GM21529 (cell line): ENCODE results near the gene TSPOAP1.

ENCODE experiments used
- ATAC-seq: cut with Tn5 transposase; IDR thresholded peaks from one replicate; pipeline ENCODE4 v1.9.1; 2021; ENCODE audit not compliant: unreplicated experiment

TSPOAP1 gene

DNA sequence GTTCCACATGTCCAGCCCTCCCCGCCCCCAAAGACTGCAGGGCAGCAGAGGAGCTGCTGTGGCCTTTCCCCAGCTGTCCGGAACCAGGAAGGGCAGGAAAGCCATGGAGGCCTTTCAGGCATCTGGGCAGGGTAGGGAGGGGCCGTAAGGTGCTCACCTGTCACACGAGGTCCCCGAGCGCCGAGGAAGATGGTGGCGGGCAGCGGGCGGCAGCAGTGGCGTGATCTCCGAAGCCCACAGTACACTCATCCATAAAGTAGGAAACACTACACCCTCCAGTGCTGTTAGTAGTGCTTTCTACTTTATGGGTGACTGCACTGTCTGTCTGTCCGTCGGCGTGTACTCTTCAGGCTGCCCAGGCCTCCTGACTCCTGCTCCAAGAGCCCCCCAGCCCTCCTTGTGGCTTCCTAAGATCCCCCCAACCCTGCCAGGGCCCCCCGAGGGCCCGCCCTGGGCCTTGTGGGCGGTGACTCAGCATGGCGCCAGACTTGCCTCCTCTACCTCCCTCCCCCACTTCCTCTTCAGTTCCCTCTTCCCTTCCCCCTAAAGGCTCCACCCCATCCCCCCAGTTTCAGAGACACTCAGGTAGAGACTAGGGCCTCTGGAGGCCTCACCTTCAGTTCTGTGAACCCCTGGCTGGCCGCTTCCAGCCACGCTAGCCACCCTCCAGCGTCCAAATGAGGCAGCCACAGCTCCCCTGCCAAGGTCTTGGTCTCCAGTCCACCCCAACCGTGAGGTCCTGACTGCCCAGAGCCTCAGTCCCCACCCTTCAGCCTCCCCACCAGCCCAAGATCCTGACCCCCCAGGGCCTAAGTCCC lies 2.6 kb upstream of the TSPOAP1 start:
- ATAC-seq = no peak

DNA sequence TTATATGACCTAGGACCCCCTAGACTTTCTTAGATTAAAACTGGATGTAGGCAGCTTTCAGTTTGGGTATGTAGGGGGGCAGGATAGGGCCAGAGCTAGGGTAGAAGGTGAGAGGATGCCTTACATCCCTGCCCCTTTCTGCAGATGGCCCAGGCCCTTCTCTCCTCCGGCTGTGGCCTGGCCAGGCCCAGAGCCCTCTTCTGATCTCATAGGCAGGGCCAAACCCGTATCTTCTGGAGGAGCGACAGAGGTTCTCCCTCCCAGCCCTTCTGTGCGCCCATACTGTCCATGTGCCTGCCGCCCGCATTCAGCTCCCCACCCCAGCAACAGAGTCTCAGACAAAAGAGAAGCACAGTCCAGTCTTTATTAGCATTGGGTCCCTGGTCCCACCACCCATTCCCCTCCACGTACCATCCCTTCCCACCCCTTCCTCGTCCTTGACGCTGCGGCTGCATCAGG lies 2.0 kb upstream of the TSPOAP1 start:
- ATAC-seq = no peak

DNA sequence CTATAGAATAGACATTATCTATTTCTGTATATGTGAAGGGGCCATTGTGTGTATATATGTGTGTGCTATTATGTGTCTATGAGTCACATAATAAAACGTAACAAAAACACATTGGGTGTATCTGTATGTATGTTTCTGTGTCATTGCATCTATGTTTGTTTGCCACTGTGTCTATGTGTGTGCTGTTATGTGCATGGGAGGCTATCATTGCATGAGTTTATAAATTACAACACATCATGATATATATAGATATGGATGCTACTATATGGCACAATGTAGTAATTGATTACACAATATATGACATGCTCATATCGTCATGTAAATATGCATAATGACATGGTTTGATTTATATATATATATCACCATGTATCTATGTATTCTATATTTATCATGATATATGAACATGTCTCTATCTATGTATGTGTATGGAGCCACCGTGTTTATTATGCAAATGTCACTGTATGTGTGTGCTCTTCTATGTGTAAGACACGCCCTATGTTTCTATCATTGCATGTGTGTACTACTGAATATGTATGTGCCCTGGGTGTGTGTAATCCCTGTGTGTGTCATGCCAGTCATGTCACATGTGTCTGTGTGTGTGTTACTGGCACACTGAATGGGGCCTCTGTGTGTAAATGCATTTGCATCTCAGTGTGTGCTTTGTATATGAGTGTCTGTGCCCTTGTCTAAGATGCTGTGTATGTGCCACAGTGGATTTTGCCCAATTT lies 1.4 kb upstream of the TSPOAP1 start:
- ATAC-seq = peak; percentile 7

DNA sequence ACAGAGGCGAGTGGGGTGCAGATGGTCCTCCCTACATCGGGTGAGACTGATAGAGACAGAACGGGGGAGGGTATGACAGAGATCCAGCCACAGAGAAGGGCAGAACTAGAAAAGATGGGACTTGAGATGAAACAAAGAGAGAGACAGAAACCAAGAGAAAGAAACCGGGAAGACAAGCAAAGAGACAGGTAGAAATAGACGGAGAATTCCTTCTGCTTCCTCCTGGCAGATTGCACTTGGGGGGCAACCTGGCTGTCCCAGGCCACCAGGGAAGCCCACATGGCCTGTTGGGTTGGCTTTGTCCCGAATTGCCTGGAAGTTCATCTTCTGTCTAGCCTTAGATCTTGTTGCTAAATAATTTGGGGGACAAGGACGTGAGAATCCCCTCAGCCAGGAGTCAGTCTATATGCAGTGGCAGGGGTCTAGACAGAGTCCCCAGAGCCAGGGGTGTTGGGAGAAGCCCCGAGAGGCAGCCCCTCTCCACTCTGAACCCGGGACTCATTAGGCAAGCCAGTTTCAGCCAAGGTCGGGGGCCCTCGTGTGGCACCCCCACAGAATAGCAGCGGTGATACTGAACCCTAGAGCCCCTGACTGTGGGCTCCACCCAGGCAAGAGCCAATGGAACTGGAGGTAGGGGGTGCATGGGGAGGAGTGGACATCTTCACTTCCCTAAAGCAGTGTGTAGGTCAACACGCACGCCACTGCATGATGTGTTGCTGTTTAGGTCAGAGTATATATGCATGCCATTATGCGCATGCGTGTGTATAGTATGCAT lies 627 bp upstream of the TSPOAP1 start:
- peak; percentile 41 for ATAC-seq

DNA sequence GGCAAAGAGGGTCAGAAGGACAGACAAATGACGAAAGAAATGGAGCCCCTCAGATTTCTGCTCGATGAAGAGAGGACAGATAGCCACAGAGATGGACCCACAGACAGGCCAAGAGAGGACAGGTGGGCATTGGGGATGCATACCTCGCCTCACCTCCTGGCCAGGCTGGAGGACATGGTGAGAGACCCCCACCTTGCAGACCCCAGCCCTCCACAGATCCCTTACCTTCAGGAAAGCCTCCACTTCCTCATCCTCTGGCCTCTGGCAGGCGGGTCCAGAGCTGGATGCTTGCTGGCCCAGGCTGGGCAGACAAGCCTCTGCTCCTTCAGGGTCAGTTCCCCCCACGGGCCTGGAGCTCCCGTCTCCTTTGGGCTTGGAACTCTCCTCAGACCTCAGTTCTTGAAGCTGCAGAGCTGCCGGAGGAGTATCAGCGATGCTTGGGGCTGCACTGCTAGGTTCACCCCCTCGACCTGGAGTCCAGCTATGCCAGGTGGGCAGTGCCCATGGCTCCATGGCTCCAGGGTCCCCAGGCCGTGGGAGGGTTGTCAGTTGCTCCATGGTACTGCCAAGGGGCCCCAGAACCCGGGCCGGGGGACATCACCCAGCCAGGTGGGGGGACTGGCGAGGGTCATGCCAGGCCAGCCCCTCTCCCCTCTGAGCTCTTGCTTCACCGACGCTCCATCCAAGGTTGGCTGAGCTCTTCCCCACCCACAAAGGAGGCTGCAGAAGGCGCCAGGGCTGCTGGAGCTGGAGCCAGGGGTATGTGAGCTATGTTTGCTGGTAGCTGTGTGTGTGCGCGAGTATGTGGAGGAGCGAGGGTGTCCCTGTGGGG lies 1.0 kb downstream of the TSPOAP1 start:
- ATAC-seq = no peak

DNA sequence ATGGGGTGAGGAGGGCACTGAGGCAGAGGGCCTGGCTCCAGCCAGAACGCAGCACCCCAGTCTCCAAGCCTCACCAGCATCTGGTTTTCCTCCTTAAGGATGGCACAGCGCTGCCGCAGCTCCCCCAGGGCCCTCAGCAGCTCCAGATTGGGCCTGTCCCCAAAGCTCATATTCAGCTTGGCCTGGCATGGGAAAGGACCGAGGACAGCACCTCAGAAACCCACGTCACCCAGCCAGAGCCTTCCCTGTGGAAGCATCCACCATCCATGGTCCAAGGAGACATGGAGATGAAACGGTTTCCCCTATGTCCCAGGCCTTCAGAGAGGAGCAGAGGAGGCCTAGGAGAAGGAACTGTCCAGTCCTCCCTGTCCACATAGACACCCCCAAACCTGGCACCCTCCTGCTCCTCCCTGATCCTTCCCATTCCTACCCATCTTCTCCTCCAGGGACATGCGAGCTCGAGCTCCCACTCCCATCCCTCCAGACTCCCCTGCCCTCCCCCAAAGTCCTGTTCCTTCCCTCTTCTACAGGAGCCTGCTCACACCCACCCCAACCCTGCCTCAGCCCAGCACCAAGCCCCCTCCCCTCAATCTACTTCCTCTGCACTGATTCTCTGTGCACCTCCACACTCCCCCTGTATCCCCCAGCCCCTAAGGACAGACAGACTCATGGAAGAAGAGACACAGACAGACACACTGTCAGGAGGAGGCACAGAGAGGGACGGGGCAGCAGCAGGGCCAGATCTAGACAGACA lies 1.8 kb downstream of the TSPOAP1 start:
- ATAC-seq = no peak

DNA sequence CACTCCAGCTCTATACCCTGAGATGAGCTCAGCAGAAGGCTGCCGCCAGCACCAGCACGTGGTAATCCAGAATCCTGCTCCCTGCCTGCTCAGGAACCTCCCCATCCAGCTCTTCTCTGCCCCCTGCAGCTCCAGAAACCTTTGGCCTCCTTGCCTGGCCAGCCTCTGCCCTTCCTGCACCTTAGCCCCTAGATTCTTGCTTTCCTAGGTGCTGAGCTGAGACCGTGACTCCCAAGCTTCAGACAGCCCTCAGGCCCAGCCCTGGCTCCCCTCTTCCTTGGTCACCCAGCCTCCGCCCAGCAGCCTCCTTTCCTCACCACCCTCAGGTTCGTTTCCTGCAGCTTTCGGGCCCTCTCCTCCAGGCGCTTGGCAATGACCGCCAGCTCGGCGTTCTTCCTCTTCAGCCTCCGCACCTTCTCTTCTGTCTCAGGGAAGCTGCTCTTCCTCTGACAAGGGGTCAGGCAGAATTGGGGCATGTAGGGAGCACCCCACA lies 2.6 kb downstream of the TSPOAP1 start:
- ATAC-seq = no peak

DNA sequence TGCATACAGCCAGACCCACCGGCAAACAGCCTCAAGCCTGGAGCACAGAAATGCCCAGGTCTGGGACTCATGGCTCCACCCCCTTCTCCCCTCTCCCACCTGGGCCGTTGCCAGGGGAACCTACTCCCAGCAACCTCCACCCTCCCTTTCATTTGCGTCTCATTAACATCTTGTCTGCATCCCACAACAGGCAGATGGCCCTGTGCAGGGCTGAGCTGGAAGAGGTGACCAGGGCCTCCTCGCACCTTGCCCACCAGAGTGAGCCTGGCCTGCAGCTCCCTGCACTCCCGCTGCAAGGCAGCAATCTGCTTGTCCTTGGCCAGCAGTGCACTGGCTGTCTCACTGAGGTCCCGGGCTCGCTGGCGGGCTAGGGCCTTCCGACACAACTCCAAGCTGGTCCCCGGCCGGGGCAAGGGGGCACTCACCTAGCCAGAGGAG lies 3.3 kb downstream of the TSPOAP1 start:
- no peak for ATAC-seq

DNA sequence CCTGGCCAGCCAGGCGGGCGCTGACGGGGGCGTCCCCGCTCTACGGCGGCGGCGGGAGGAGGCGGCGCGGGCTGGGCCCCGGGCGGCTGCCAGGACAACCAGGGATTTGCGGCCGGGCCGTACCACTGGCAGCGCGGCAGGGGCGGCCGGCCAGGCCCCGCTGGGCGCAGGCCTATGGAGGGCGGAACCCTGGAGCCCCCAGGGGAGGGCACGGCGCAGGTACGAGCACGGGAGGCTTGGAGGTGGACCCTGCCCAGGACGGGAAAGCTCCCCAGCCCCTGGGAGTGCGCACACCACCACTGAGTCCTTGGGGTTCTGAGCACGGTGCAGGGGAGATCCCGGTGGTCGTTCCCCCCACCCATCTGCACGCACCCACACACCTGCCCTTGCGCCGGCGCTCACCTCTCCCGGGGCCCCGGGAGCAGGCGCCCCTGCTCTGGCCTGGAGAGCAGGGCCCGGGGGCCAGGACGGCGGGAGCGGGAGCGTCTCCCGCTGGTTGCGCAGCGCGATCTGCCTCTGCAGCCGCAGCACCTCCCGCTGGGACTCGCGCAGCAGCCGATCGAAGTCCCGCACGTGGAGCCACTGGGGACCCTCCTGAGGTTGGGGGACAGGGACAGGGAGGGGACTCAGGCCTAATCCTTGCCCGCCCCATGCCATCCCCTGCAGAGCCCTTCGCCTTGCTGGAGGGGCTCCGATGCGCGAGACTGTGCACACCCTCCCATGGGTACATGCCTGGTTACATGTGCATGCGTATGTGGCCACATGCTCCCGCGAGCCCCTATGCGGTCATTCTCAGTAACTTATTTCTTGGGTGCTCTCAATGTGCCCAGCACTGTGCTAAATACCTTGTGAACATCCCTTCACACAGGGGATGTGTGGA lies 3.9 kb downstream of the TSPOAP1 start:
- ATAC-seq = no peak

DNA sequence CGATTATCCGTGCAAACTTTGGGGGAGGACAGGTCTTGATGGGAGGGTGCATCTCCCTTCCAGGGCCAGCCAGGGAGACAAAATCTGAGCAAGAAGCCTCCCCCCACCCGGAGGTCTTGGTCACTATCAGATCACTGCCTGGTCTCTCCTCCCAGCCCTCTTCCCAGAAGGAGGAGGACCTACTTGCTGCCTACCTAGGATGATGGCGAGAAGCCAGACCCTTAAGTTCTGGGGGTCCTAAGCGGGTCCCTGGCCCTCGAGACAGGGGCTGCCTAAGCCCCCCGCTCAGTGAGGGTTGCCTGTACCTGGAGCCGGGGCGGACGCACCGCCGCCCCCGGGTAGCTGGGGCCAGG lies 4.6 kb downstream of the TSPOAP1 start:
- ATAC-seq = no peak

DNA sequence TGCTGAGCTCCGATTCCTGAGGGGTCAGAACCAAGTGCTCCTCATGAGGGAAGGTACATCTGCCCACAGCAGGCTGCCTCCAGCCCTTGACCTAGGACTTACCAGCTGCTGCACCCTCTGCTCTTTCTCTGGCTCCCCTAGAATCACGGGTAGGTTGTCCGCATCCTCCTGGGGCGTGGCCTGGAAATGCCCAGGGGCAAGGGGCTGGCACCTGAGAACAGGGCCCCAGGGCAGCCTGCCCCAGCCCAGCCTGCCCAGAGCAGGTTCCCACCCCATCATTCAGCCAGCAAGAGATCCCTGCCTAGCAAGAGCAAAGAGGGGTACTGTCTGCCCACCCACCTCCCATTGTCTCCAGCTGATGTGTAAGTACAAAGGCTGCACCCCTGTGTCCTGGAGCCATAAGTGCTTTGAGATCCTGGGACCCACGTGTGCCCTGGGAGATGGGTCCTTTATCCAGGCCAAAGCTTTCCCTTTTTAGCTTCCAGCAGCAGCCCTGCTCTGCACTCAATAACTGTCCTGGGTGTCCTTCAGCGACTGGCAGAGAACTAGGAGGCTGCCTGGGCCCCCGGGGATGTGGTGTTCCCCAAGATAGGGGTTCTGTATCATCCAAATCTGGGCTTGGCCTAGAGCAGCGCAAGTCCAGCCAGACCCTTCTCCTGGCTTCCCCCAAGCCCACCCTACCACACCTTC lies 5.1 kb downstream of the TSPOAP1 start:
- ATAC-seq = no peak

DNA sequence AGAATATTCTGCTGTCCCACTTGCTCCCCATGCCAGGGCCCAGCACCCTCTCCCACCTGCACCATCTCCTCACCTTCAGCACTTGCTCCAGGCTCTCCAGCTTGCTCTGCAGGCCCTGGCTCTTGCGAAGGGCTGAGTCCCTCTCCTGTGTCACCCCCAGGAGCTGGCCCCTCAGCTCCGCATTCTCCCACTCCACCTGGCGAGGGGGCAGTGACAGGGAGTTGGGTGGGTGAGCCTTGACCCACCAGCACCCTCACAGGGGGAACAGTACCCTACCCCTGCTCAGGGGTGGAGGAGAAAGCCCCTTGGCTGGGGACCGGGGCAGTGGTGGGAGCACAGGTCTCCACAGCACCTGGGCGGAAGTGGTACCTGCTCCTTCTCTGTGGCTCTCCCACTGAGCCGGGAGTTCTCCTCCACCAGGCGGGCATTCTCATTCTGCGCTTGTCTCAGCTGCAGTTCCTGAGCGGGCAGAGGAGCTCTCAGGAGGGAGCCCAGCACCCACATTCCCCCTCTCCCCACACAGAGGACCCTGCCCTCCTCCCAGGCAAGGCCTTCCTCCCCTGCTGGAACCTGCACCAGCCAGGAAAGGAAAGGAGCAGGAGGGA lies 5.9 kb downstream of the TSPOAP1 start:
- no peak for ATAC-seq

DNA sequence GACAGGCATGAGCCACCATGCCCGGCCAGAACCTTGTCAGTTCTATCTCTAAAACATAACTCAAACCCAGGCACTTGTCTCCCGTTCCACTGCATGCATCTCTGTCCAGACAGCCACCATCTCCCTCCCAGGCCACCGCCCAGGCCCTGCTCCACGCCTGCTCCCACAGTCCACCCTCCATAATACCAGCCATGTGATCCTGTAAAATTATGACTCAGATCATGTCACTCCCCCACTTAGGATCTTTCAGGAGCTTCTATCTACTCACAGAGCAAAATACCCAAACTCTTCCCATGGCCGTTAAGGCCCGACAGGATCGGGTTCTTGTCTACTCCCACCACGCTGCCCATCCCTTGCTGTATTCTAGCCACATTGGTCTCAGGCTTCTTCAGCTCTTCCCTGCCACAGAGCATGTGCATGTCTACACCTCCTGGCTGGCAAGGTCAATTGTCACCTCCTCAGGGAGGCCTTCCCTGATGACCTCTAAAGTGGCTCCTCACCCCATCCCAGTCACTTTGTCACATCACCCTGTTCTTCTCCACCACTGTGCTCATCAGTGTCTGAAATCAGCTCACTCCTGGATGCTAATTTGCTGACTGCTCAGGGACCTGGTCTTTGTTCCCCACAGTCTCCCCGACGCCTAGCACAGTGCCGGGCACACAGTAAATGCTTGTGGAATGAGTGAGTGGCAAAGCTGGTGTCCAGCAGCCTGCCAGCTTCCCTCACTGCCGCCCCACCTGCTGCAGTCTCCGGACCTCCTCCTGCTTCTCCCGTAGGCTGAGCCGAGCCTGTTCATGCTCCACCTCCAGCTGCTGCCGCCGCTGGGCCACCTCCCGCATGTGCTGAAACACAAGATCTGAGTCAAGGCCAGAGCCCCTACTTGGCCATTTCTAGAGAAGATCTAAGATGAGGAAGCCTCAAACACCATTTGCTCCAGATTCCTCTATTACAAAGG lies 6.7 kb downstream of the TSPOAP1 start:
- ATAC-seq = no peak

DNA sequence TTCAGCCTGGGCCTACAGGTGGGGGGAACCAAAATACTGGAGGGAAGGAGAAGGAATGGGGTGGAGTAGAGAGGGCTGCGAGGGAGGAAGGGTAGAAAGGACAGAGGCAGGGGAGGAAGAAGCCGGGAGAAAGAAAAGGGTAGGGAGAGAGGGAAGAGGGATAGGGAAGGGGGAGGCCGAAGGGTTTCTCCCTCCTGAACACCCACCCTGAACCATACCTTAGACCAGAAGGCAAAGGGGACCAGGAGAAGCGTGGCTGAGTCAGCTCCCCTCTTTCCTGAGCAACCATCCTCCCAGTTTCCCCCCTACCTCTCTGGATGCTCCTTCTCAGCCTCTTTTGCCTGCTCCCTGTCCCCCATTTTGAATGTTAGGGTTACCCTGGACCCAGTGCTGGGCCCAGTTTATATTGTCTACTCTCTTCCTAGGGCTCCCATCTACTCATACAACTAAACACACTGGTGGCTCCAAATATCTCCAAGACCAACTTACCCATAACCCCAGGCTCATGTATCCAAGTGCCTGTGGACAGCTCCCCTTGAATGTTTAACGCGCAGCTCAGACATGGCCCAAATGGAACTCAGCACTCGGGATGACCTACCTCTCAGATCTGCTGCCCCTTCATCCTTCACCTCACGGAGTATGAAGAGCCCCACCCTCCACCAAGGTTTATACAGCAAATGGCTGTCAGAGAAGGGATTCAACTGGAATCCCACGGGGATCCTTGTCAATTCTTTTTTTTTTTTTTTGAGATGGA lies 7.8 kb downstream of the TSPOAP1 start:
- ATAC-seq = no peak

DNA sequence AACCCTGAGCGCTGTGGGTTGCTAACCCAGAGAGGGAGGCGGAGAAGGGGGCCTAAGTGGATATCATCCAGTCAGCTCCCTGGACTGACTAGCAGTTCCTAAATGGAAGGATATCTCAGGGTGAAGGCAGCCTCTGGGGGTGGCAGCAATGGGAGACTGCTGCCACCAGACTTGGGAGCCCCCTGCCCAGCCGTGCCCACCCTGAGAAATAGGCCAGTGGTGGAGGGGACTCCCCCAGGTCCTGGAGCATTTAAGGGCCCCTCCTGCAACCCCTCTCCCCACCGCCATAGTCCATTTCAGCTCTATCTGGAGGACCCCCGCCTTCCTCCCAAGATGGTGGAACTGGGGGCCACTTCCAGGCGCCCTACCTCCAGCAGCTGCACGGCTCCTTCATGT lies 8.4 kb downstream of the TSPOAP1 start:
- ATAC-seq = no peak
